PFSK-1 (cell line): ENCODE measurements around the gene NRROS.

ENCODE experiments used
- FOXP2 ChIP-seq: optimal IDR thresholded peaks from 2 replicates; pipeline ENCODE3; 2011; ENCODE audit warnings: borderline replicate concordance, control low read depth, inconsistent platforms; ENCODE audit not compliant: insufficient read depth; ENCODE audit errors: extremely low read length, extremely low read depth
- POLR2AphosphoS5 ChIP-seq: IDR thresholded peaks from 2 replicates; pipeline ENCODE4 v1.6.1; 2012; ENCODE audit warnings: low read depth, mild to moderate bottlenecking, control low read depth, low read length, moderate library complexity
- SIN3A ChIP-seq: IDR thresholded peaks from 2 replicates; pipeline ENCODE4 v1.6.1; 2012; ENCODE audit warnings: mild to moderate bottlenecking, low read length, moderate library complexity, borderline replicate concordance; ENCODE audit not compliant: insufficient read depth
- TAF1 ChIP-seq: IDR thresholded peaks from 2 replicates; pipeline ENCODE4 v1.6.1; 2012; ENCODE audit warnings: low read length, control low read depth, borderline replicate concordance; ENCODE audit not compliant: insufficient read depth
- TF ChIP-seq, protein P1 (sequence below), 2 experiments: IDR thresholded peaks; 2 replicates each; pipeline versions ENCODE4 v1.6.1 to v1.8.0; 2011 to 2012; ENCODE audit warnings: low read depth in 2 of 2, low read length in 2 of 2, control low read depth in 1 of 2, inconsistent platforms in 1 of 2, mild to moderate bottlenecking in 1 of 2, moderate library complexity in 1 of 2; ENCODE audit not compliant: insufficient read depth in 1 of 2

NRROS gene

DNA sequence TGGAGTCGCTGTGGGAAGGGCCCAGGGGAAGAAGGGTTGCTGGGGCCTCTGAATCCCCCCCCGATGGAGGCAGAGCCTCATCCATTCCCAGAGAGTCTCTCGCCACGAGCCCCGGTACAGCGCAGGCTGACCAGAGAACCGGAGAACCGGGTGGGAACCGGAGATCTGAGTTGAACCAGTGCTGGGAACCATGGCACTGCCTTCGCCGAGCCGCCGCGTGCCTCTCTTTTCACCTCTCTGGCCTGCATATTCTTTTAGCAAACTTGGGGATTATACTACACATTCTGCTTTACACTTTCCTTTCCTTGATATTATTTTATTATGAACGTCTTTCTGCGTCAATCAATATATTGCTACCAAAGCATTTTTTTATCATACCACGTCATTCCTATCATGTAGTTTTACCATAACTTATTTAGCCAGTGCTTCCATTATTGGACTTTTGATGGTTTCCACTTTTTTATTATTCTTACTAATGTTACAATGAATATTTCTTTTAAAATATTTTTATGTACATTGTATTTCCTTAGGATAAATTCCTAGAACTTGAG is 7.2 kb downstream of the NRROS start:
- no peak for TF ChIP-seq SIN3A
- TF ChIP-seq TAF1: no peak
- TF ChIP-seq FOXP2: no peak
- TF ChIP-seq POLR2AphosphoS5: no peak
- TF ChIP-seq, protein P1, sequence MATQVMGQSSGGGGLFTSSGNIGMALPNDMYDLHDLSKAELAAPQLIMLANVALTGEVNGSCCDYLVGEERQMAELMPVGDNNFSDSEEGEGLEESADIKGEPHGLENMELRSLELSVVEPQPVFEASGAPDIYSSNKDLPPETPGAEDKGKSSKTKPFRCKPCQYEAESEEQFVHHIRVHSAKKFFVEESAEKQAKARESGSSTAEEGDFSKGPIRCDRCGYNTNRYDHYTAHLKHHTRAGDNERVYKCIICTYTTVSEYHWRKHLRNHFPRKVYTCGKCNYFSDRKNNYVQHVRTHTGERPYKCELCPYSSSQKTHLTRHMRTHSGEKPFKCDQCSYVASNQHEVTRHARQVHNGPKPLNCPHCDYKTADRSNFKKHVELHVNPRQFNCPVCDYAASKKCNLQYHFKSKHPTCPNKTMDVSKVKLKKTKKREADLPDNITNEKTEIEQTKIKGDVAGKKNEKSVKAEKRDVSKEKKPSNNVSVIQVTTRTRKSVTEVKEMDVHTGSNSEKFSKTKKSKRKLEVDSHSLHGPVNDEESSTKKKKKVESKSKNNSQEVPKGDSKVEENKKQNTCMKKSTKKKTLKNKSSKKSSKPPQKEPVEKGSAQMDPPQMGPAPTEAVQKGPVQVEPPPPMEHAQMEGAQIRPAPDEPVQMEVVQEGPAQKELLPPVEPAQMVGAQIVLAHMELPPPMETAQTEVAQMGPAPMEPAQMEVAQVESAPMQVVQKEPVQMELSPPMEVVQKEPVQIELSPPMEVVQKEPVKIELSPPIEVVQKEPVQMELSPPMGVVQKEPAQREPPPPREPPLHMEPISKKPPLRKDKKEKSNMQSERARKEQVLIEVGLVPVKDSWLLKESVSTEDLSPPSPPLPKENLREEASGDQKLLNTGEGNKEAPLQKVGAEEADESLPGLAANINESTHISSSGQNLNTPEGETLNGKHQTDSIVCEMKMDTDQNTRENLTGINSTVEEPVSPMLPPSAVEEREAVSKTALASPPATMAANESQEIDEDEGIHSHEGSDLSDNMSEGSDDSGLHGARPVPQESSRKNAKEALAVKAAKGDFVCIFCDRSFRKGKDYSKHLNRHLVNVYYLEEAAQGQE (IDR thresholded peaks at IDR 0.05; ENCODE audit: insufficient read depth in 1 of 2, low read depth in 2 of 2, low read length in 2 of 2): no peak

DNA sequence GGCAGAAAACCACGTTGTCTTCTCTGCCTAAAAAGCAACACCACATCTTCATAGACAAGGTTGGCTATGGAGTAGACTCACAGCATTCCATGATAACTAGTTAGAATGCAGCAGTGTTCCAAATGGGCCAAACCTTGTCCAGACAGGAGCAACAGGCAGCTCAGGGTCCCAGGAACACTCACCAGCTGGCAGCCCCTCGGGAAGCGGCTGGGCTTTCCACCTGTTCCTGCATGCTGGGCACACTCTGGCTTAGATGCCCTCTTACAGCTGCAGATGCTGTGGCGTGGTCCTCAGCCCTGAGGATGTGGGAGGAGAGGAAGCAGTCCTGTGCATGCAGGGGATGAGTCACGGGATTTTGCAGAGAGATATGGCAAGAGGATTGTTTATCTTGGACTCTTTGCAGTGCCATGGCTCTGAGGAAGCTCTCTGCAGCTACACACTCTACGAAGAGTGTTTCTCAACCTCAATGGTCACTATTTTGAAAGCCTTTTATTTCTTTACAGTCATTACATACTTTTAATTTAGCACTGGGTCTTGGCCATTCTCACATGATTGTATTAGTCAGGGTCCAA is 11.3 kb downstream of the NRROS start:
- TF ChIP-seq, protein P1 (IDR thresholded peaks at IDR 0.05; ENCODE audit: insufficient read depth in 1 of 2, low read depth in 2 of 2, low read length in 2 of 2): 0 out of 4 replicates have a peak, but pooled peaks of 1 of the 2 experiments have one; percentile 7
- 0 out of 2 replicates have a peak, but pooled peaks have one; percentile 63 for TF ChIP-seq SIN3A
- peak; percentile 66 for TF ChIP-seq FOXP2
- no peak for TF ChIP-seq TAF1

DNA sequence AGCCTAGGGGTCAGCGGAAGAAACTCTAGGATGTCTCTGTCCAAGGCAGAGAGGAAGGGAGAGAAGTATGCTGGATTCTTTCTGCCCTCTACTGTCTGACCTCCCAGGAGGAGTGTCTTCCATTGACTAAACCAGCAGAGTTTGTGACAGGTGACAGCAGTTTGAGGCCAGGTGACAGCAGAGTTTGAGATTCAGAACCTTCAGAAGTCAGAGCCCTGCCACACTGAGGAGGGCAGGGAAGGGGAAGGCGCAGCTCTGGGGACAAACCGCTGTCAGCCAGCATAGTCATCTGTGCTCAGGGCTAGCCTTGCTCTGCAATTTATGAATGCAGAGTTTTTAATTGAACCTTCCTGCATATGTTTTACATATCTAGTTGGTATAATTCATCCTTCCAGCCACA is 12.3 kb downstream of the NRROS start:
- TF ChIP-seq POLR2AphosphoS5: no peak
- TF ChIP-seq, protein P1 (IDR thresholded peaks at IDR 0.05; ENCODE audit: insufficient read depth in 1 of 2, low read depth in 2 of 2, low read length in 2 of 2): 0 out of 4 replicates have a peak, but pooled peaks of 1 of the 2 experiments have one; percentile 23

DNA sequence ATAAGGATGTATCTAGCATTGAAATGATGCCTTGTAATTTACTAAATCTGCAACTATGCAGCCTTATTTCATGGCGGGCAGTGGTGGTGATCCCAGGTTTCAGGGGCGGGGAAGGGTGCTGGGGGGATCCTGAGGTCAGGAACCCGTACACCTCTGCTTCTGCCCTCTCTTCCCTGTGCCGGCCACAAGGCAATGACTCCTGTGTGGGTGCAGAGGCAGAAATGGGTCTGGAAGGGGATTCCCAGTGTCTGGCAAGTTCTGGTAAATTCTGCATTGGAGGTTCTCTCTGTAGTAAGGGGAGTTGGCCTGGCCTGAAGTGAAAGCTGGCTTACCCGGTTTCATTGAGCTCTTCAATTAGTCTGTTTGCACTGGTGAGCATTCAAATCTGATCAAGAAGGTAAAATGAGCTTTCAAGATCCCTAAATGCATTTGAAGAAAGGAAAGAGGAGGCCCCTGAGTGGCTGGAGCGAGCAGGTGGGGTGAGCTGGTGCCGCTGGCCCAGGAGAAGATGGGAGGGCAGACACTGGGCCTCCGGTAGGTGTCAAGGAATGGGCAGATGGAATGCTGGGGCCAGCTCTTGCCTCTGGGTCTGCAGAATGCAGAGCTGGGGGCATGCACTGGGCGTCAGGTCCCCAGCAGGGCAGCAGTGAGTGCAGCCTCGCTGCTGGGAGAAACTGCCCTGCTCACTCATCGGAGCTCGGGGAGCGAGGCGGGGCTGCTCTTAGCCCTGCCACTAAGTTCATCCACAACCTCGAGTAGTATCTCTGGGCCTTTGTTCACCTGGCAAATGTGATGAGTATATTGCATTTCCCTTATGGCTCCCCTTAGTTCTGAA is 13.7 kb downstream of the NRROS start:
- TF ChIP-seq, protein P1 (IDR thresholded peaks at IDR 0.05; ENCODE audit: insufficient read depth in 1 of 2, low read depth in 2 of 2, low read length in 2 of 2): no peak
- TF ChIP-seq FOXP2 (no peak), SIN3A (no peak), POLR2AphosphoS5 (no peak), TAF1 (no peak)
